Heart left ventricle (tissue), 13 donors: ENCODE results near the gene THAP3.

Source experiments
- POLR2A ChIP-seq, 2 donors: fragments of 450-650 bp; IDR thresholded peaks; one replicate each; pipeline ENCODE4 v1.6.1; 2017; ENCODE audit warnings: antibody characterized with exemption in 2 of 2, mild to moderate bottlenecking in 2 of 2, moderate library complexity in 2 of 2
- TF ChIP-seq, protein P1 (sequence below), 12 donors: fragments of 200-600 bp; sonication (generic) in 4 of 12; IDR thresholded peaks; one replicate each; pipeline versions ENCODE4 v1.5.0 to v1.8.0; 2018 to 2022; ENCODE audit warnings: antibody characterized with exemption in 12 of 12, mild to moderate bottlenecking in 5 of 12
- donor health status: ischemic (EF 13 %, LVEDD 7.1; RV severe dilation, severe dysfunction).
- donor health status: DM: no; HTN: yes; CAD: no.
- donor health status: DM: no; HTN: no; CAD: no.
- donor health status: ischemic (EF 25% LVEDD 6.9; RV normal size, moderate dysfunction).
- donor health status: ischemic (EF 25% LVEDD 5.7; RV mildly dilated, moderate dysfunction).
- donor health status: ischemic (EF 35%, LVEDD 5.7; RV mildly dilated, moderate dysfunction).
- donor health status: nonischemic (EF 11% LVEDD 7.7; RV severe dilation, severe dysfunction).
- donor health status: DM: yes; HTN: yes; CAD: no.
- donor health status: PGD.
- donor health status: ischemic (EF 29% LVEDD 5.4; RV normal size, mild dysfunction).
- donor health status: nonischemic (EF 23%, LVEDD 6.1; RV moderate dilation, normal function).

DNA sequence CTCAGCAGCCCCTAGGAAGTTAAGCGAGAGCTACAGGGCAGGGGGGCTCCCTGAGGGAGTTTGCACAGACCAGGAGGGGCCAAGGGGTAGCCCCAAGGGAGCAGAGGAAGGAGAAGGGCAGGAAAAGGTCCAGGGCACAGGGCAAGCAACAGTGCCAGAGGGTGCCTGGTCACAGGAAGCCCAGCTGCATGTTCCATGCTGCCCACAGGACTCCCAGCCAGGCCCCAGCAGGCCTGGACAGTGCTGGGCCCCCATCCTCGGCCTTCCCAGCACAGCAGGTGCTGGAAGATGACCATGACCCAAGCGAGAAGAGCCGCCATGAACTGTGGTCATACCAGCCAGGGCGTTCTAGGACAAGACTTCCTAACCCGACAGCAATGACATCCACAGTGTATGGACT, 33.0 kb upstream of the THAP3 start:
- TF ChIP-seq, protein P1, sequence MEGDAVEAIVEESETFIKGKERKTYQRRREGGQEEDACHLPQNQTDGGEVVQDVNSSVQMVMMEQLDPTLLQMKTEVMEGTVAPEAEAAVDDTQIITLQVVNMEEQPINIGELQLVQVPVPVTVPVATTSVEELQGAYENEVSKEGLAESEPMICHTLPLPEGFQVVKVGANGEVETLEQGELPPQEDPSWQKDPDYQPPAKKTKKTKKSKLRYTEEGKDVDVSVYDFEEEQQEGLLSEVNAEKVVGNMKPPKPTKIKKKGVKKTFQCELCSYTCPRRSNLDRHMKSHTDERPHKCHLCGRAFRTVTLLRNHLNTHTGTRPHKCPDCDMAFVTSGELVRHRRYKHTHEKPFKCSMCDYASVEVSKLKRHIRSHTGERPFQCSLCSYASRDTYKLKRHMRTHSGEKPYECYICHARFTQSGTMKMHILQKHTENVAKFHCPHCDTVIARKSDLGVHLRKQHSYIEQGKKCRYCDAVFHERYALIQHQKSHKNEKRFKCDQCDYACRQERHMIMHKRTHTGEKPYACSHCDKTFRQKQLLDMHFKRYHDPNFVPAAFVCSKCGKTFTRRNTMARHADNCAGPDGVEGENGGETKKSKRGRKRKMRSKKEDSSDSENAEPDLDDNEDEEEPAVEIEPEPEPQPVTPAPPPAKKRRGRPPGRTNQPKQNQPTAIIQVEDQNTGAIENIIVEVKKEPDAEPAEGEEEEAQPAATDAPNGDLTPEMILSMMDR (IDR thresholded peaks at IDR 0.05) = no peak
- no peak for TF ChIP-seq POLR2A (IDR thresholded peaks at IDR 0.05)
